ENCODE results near the gene VPS13D.
A peak's percentile ranks its signal among the peaks of the same experiment; 100 is the strongest.

VPS13D gene

DNA sequence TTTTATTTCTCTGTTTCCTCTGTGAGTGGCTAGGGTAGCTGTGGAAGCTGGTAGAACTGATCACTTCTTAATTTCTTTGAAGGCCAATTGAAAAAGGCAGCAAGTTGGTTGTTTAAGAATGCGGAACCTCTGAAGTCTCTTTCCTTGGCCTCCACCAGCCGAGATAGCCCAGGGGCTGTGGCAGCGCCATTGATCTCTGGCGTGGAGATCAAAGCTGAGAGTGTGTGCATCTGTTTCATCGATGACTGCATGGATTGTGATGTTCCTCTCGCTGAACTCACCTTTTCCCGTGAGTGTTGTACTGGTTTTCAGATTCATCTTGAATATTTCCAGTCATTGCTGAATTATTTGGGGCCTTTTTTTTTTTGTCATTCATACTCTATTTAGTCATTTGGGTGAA is 97.7 kb downstream of the VPS13D start:
- TF ChIP-seq FOXP2 (optimal IDR thresholded peaks at IDR 0.05; ENCODE audit: control extremely low read depth, extremely low read length, insufficient read depth), result no peak
- TF ChIP-seq POLR2AphosphoS5 (IDR thresholded peaks at IDR 0.05; ENCODE audit: borderline replicate concordance, low read depth, low read length), result no peak
- no peak for TF ChIP-seq EZH2 (IDR thresholded peaks at IDR 0.05)
- no peak for DNase-seq (ENCODE audit: low read depth, low spot score)
- peaks cover 22% of the 10 kb centered on the region; the same call in 1 of the 2 replicates for H3K36me3 ChIP-seq (ENCODE audit: insufficient read depth, low read length)

DNA sequence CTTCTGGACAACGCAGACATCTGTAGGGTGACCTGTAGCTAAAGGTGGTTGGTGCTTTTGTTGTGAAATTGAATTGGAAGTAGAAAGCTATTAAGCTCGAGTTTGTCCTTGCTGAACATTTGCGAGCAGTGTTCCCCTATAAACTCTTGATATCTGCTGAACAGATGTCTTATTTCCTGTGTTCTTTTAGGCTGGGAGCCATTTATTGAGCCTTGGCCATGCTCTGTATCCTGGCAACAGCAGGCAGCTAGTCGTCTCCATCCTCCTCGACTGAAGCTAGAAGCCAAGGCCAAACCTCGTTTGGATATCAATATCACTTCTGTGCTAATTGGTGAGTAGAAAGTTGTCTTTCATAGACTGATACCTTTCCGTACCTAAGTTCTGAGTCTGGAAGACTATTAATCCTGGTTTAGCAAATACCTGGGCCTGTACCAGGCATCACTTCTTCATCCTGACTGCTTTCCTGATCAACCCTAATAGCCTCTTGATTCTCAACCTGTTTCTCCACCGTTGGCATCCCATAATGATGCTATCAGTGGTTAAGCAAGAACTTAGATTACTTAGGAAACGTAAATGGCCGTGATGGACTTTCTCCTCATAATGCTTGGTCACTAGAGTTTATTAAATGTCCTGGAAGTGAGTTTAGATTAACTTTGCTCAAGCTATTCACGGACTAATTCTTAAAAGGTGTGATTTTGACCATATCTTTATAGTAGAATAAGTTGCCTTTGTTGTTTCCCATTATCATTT is 103.4 kb downstream of the VPS13D start:
- Histone ChIP-seq H3K9ac (ENCODE audit: insufficient read length) (no peak overlapping the region), H3K27ac (no peak overlapping the region), H3K9me3 (ENCODE audit: low read depth, low read length) (no peaks in the 10 kb centered on the region), H3K4me3 (no peak overlapping the region), H3K36me3 (ENCODE audit: insufficient read depth, low read length) (peaks cover 34% of the 10 kb centered on the region)
- DNase-seq (ENCODE audit: low read depth, low spot score), result no peak
- TF ChIP-seq EZH2 (IDR thresholded peaks at IDR 0.05) (no peak), FOXP2 (optimal IDR thresholded peaks at IDR 0.05; ENCODE audit: control extremely low read depth, extremely low read length, insufficient read depth) (no peak), POLR2AphosphoS5 (IDR thresholded peaks at IDR 0.05; ENCODE audit: borderline replicate concordance, low read depth, low read length) (no peak)

More for the DNA sequence above, 97.7 kb downstream of the VPS13D start:
- Histone ChIP-seq H3K4me3 (no peak overlapping the region), H3K27ac (no peak overlapping the region), H3K9me3 (ENCODE audit: low read depth, low read length) (no peaks in the 10 kb centered on the region), H3K9ac (ENCODE audit: insufficient read length) (no peak overlapping the region)

DNA sequence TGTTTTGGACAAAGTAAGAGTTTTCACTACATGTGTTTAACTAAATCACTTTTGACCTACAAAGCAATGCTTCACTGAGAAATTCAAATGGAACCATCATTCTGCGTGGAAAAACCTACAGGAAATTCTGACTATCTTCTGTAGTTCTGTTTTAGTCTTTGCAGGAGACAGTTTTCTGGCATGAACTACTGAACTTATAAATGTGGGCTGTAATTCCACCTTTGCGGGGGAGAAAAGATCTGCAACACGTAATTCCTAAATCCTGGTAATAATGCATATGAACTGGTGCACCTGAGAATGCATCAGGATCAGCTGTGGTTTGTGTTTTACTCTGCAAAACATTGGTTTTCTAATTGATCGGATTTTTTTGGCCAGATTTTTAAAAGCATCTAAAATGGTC is 106.0 kb downstream of the VPS13D start:
- no peaks in the 10 kb centered on the region for H3K9me3 ChIP-seq (ENCODE audit: low read depth, low read length)
- TF ChIP-seq FOXP2 (optimal IDR thresholded peaks at IDR 0.05; ENCODE audit: control extremely low read depth, extremely low read length, insufficient read depth) (no peak), EZH2 (IDR thresholded peaks at IDR 0.05) (no peak), POLR2AphosphoS5 (IDR thresholded peaks at IDR 0.05; ENCODE audit: borderline replicate concordance, low read depth, low read length) (no peak)
- H3K27ac ChIP-seq, result no peak overlapping the region
- no peak overlapping the region for H3K9ac ChIP-seq (ENCODE audit: insufficient read length)
- peaks cover 28% of the 10 kb centered on the region for H3K36me3 ChIP-seq (ENCODE audit: insufficient read depth, low read length)
- DNase-seq (ENCODE audit: low read depth, low spot score), result no peak
- no peak overlapping the region for H3K4me3 ChIP-seq

DNA sequence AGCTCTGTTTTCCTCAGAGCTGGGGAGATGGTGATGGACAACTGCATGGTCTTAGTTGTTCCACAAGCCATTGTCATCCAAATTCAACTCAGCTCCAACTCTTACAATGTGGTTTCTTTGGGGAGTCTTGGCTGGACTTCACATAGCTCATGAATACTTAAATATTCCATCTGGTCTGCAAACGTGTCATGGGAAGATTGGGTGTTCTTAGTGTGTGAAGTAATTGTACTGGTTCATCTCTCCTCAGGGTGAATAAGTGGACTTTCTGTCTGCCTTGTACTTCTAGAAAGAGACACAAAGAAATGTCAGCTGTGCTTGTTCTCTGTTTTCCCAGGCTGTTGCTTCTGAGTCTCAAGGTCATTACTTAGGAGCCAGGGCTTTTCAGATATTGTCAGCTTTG is 106.6 kb downstream of the VPS13D start:
- Histone ChIP-seq H3K9ac (ENCODE audit: insufficient read length) (no peak overlapping the region), H3K36me3 (ENCODE audit: insufficient read depth, low read length) (peaks cover 24% of the 10 kb centered on the region), H3K27ac (no peak overlapping the region), H3K4me3 (no peak overlapping the region), H3K9me3 (ENCODE audit: low read depth, low read length) (no peaks in the 10 kb centered on the region)
- TF ChIP-seq POLR2AphosphoS5 (IDR thresholded peaks at IDR 0.05; ENCODE audit: borderline replicate concordance, low read depth, low read length), result no peak
- TF ChIP-seq EZH2 (IDR thresholded peaks at IDR 0.05), result no peak
- no peak for TF ChIP-seq FOXP2 (optimal IDR thresholded peaks at IDR 0.05; ENCODE audit: control extremely low read depth, extremely low read length, insufficient read depth)
- DNase-seq (ENCODE audit: low read depth, low spot score), result no peak

DNA sequence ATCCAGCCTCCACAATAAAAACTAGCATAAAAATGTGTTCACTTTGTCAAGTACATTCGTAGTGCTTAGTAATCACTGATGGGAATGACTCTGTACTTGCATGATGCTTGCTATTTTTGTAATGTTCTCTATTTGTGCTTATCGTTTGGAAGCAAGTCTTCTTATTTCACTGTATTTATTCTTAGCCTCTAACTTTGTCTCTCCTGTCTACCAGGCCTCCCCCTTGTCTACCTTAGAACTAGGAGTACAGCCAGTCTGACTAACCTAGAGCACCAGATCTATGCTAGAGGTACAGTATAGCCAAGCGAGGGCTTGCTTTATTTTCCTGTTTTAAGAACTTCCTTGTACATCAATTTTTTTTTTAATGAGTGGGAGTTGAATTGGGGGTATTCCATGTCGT is 108.2 kb downstream of the VPS13D start:
- Histone ChIP-seq H3K36me3 (ENCODE audit: insufficient read depth, low read length) (peaks cover 26% of the 10 kb centered on the region), H3K27ac (no peak overlapping the region), H3K4me3 (no peak overlapping the region), H3K9ac (ENCODE audit: insufficient read length) (no peak overlapping the region), H3K9me3 (ENCODE audit: low read depth, low read length) (no peaks in the 10 kb centered on the region)
- DNase-seq (ENCODE audit: low read depth, low spot score), result no peak
- TF ChIP-seq POLR2AphosphoS5 (IDR thresholded peaks at IDR 0.05; ENCODE audit: borderline replicate concordance, low read depth, low read length), result no peak

DNA sequence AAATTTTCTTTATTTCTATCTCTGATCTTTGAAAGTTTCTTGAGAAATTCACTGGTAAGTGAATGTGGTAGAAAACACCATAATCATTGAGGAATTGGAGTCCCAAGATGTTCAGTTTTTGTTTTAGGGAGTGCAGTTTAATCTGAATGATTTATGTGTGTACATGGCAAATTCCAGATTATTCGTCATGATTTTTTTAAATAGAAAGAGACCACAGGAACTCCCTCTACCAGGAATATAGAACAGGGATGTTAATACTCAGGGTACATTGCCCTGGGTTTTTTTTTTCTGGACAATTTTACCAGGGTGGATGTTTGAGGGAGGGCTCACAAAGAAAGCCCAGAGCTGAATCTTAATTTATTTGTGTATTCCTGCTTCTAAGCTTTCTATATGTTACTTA is 109.0 kb downstream of the VPS13D start:
- TF ChIP-seq FOXP2 (optimal IDR thresholded peaks at IDR 0.05; ENCODE audit: control extremely low read depth, extremely low read length, insufficient read depth) (no peak), POLR2AphosphoS5 (IDR thresholded peaks at IDR 0.05; ENCODE audit: borderline replicate concordance, low read depth, low read length) (no peak), EZH2 (IDR thresholded peaks at IDR 0.05) (no peak)
- Histone ChIP-seq H3K9me3 (ENCODE audit: low read depth, low read length) (no peaks in the 10 kb centered on the region), H3K36me3 (ENCODE audit: insufficient read depth, low read length) (peaks cover 18% of the 10 kb centered on the region), H3K9ac (ENCODE audit: insufficient read length) (no peak overlapping the region), H3K27ac (no peak overlapping the region), H3K4me3 (no peak overlapping the region)
- no peak for DNase-seq (ENCODE audit: low read depth, low spot score)

DNA sequence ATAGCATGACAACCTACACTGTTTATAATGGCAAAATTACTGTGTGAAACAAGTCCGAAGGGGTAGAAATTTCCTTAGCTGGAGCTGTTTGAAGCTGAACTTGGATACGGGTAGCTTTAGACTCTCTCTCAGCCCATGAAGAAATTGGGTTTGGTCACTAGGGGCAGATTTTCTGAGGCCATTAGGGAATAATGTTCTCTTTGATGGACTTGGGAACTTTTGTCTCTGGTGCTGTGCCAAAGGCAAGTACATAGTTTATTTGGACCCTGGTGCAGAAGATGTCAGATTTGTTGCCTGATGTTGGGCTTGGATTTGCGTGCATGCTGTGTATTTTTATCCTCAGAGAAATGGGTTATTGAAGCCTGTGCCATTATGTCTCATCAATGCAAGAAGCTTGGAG is 109.6 kb downstream of the VPS13D start:
- Histone ChIP-seq H3K36me3 (ENCODE audit: insufficient read depth, low read length) (peaks cover 13% of the 10 kb centered on the region), H3K4me3 (peak overlapping the region; percentile 36; the same call in 1 of the 2 replicates), H3K9ac (ENCODE audit: insufficient read length) (no peak overlapping the region), H3K9me3 (ENCODE audit: low read depth, low read length) (no peaks in the 10 kb centered on the region), H3K27ac (no peak overlapping the region)
- no peak for DNase-seq (ENCODE audit: low read depth, low spot score)
- no peak for TF ChIP-seq POLR2AphosphoS5 (IDR thresholded peaks at IDR 0.05; ENCODE audit: borderline replicate concordance, low read depth, low read length)
- no peak for TF ChIP-seq EZH2 (IDR thresholded peaks at IDR 0.05)
- TF ChIP-seq FOXP2 (optimal IDR thresholded peaks at IDR 0.05; ENCODE audit: control extremely low read depth, extremely low read length, insufficient read depth), result no peak

DNA sequence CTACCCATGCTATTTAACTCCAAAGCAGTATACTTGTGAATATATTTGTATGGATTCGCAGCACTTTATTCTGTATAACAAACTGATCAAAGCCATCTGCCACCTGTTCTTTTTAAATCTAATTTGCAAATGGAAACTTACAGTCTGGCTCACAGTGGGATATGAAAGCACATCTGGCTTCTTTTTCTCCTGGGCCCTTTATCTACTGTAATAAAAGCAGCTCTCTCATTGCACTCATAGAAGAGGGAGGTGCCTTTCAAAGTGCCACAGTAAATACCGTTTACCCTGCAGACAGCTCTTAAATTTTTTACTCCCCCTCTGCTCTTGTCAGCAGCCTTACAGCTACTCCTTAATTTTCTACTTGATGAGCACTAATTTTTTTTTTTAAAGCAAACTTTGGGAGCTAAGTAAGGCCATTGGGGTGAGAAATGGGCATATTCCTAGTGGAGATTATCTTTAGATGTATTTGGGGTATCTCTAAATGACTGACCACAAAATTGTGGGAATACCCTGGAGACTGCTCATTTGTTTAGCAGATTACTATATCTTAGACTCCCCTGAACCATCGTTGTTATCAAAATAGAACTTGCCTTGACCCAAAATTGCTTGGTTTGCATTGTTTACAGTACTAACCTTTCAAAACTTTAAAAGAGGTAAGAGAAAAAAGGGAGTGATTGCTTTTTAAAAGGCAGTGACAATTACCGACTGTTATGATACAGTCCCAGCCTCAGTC is 110.1 kb downstream of the VPS13D start:
- Histone ChIP-seq H3K36me3 (ENCODE audit: insufficient read depth, low read length) (peaks cover 10% of the 10 kb centered on the region), H3K4me3 (peak overlapping the region; percentile 36; the same call in 1 of the 2 replicates), H3K9ac (ENCODE audit: insufficient read length) (no peak overlapping the region), H3K27ac (0 out of 2 replicates have a peak overlapping the region, but pooled peaks have one; percentile 9), H3K9me3 (ENCODE audit: low read depth, low read length) (no peaks in the 10 kb centered on the region)
- peak; percentile 70 for DNase-seq (ENCODE audit: low read depth, low spot score)
- TF ChIP-seq EZH2 (IDR thresholded peaks at IDR 0.05) (no peak), FOXP2 (optimal IDR thresholded peaks at IDR 0.05; ENCODE audit: control extremely low read depth, extremely low read length, insufficient read depth) (no peak), POLR2AphosphoS5 (IDR thresholded peaks at IDR 0.05; ENCODE audit: borderline replicate concordance, low read depth, low read length) (no peak; the same call in 1 of the 2 replicates)

Measured in SK-N-MC (cell line).